SU-DHL-6 (cell line): Measurements from ENCODE around the gene PLXNB2.

Source experiments
- H2AFZ ChIP-seq: fragments of 200-600 bp; sonication (generic); 2 replicates; pipeline ENCODE4 v1.6.1; 2014; ENCODE audit warnings: low read depth, mild to moderate bottlenecking, moderate library complexity, mixed read lengths, antibody characterized with exemption, low read length; ENCODE audit not compliant: severe bottlenecking
- H3F3A ChIP-seq: fragments of 200-600 bp; shearing (Covaris generic); 2 replicates; pipeline ENCODE4 v1.6.0; 2016; ENCODE audit warnings: antibody characterized with exemption, mild to moderate bottlenecking; ENCODE audit not compliant: insufficient read depth
- H3K27ac ChIP-seq: fragments of 200-600 bp; sonication (generic); 2 replicates; pipeline ENCODE4 v1.5.1; 2016; ENCODE audit warnings: low read depth, mild to moderate bottlenecking, low read length, moderate library complexity, mixed read lengths
- H3K27me3 ChIP-seq: fragments of 200-600 bp; sonication (generic), shearing (Covaris generic); 2 replicates; pipeline ENCODE4 v1.6.0; 2014; ENCODE audit warnings: mild to moderate bottlenecking, low read length
- H3K36me3 ChIP-seq: fragments of 200-600 bp; sonication (generic); 2 replicates; pipeline ENCODE4 v1.6.1; 2014; ENCODE audit warnings: mild to moderate bottlenecking, low read length, mixed read lengths
- H3K4me2 ChIP-seq: fragments of 300-600, 200-600 bp; shearing (Covaris generic), sonication (generic); 2 replicates; pipeline ENCODE4 v1.6.0; 2014; ENCODE audit warnings: low read length, low read depth, mild to moderate bottlenecking; ENCODE audit not compliant: poor library complexity, severe bottlenecking
- H3K4me3 ChIP-seq: fragments of 200-600 bp; sonication (generic); 2 replicates; pipeline ENCODE4 v1.5.1; 2014; ENCODE audit warnings: antibody characterized with exemption, low read length, mild to moderate bottlenecking, mixed read lengths; ENCODE audit not compliant: insufficient read depth, poor library complexity, severe bottlenecking
- H3K79me2 ChIP-seq: fragments of 200-600 bp; sonication (generic); 2 replicates; pipeline ENCODE4 v1.6.1; 2014; ENCODE audit warnings: mild to moderate bottlenecking, low read length, moderate library complexity; ENCODE audit not compliant: insufficient read depth
- H3K9ac ChIP-seq: fragments of 200-600 bp; sonication (generic); 2 replicates; pipeline ENCODE4 v1.7.0; 2014; ENCODE audit warnings: mild to moderate bottlenecking, low read length
- H3K9me2 ChIP-seq: fragments of 200-600 bp; sonication (generic); replicated peaks from 2 replicates; pipeline ENCODE4 v1.6.1; 2014; ENCODE audit warnings: low read length; ENCODE audit not compliant: insufficient read depth
- H3K9me3 ChIP-seq: fragments of 200-600 bp; sonication (generic); 2 replicates; pipeline ENCODE4 v1.6.1; 2014; ENCODE audit warnings: low read length, mixed read lengths; ENCODE audit not compliant: insufficient read depth
- H4K20me1 ChIP-seq: fragments of 200-600 bp; sonication (generic); 2 replicates; pipeline ENCODE4 v1.6.1; 2014; ENCODE audit warnings: low read depth, mild to moderate bottlenecking, antibody characterized with exemption, low read length, moderate library complexity, mixed read lengths
- EZH2phosphoT487 ChIP-seq: fragments of 200-600 bp; sonication (generic), shearing (Covaris generic); conservative IDR thresholded peaks from 2 replicates; pipeline ENCODE4 v1.6.1; 2018; ENCODE audit warnings: mild to moderate bottlenecking, antibody characterized with exemption, low read length, moderate library complexity, mixed read lengths
- TF ChIP-seq, protein P1 (sequence below): fragments of 200-600 bp; sonication (generic); IDR thresholded peaks from one replicate; pipeline ENCODE4 v1.5.1; 2017; ENCODE audit warnings: antibody characterized with exemption, mild to moderate bottlenecking, low read length, moderate library complexity; ENCODE audit not compliant: insufficient read depth, poor library complexity, severe bottlenecking

The PLXNB2 gene

GRCh38 chr22:50317178-50317577 lies 9.7 kb upstream of the PLXNB2 start:
- peak overlapping the region; percentile 79 for H3K27ac ChIP-seq

GRCh38 chr22:50316114-50317065 lies 8.9 kb upstream of the PLXNB2 start:
- Histone ChIP-seq H3F3A (peaks cover 20% of the 10 kb centered on the region), H3K79me2 (no peaks in the 10 kb centered on the region), H3K9me2 (no peaks in the 10 kb centered on the region), H3K27ac (peak overlapping the region; percentile 86; the same call in 1 of the 2 replicates), H3K4me2 (no peak overlapping the region), H3K36me3 (no peaks in the 10 kb centered on the region), H3K9ac (no peak overlapping the region), H2AFZ (no peak overlapping the region), H3K9me3 (no peaks in the 10 kb centered on the region), H4K20me1 (no peaks in the 10 kb centered on the region), H3K4me3 (no peak overlapping the region), H3K27me3 (no peaks in the 10 kb centered on the region)
- TF ChIP-seq EZH2phosphoT487 = no peak
- TF ChIP-seq, protein P1, sequence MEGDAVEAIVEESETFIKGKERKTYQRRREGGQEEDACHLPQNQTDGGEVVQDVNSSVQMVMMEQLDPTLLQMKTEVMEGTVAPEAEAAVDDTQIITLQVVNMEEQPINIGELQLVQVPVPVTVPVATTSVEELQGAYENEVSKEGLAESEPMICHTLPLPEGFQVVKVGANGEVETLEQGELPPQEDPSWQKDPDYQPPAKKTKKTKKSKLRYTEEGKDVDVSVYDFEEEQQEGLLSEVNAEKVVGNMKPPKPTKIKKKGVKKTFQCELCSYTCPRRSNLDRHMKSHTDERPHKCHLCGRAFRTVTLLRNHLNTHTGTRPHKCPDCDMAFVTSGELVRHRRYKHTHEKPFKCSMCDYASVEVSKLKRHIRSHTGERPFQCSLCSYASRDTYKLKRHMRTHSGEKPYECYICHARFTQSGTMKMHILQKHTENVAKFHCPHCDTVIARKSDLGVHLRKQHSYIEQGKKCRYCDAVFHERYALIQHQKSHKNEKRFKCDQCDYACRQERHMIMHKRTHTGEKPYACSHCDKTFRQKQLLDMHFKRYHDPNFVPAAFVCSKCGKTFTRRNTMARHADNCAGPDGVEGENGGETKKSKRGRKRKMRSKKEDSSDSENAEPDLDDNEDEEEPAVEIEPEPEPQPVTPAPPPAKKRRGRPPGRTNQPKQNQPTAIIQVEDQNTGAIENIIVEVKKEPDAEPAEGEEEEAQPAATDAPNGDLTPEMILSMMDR = no peak

More at GRCh38 chr22:50317178-50317577, 9.7 kb upstream of the PLXNB2 start:
- Histone ChIP-seq H3K9me3 (no peaks in the 10 kb centered on the region), H4K20me1 (no peaks in the 10 kb centered on the region), H3K9me2 (no peaks in the 10 kb centered on the region), H2AFZ (no peak overlapping the region), H3K27me3 (no peaks in the 10 kb centered on the region), H3K9ac (peak overlapping the region; percentile 43; the same call in 1 of the 2 replicates), H3K4me3 (no peak overlapping the region), H3F3A (peaks cover 20% of the 10 kb centered on the region), H3K79me2 (no peaks in the 10 kb centered on the region), H3K4me2 (peak overlapping the region; percentile 26), H3K36me3 (no peaks in the 10 kb centered on the region)
- TF ChIP-seq, protein P1 = no peak
- no peak for TF ChIP-seq EZH2phosphoT487

- Histone ChIP-seq H2AFZ (no peak overlapping the region), H3K9me3 (no peaks in the 10 kb centered on the region), H3K27me3 (no peaks in the 10 kb centered on the region), H3K27ac (peak overlapping the region; percentile 86), H3K9me2 (no peaks in the 10 kb centered on the region), H3K36me3 (no peaks in the 10 kb centered on the region), H3K4me3 (peak overlapping the region; percentile 12), H3F3A (peaks cover 20% of the 10 kb centered on the region), H3K4me2 (peak overlapping the region; percentile 77), H3K79me2 (no peaks in the 10 kb centered on the region), H4K20me1 (no peaks in the 10 kb centered on the region), H3K9ac (peak overlapping the region; percentile 70)
- no peak for TF ChIP-seq EZH2phosphoT487
- TF ChIP-seq, protein P1 = no peak
Measured at GRCh38 chr22:50315289-50316113, 8.1 kb upstream of the PLXNB2 start.
